AG10803 (cell line): Measurements from ENCODE around the gene DNAH3.
"Not testable (repeated sequence)": the region's sequence is repeated elsewhere in the genome, so short reads cannot be mapped to it uniquely, and the experiment has no call there.

ENCODE experiments used
- DNase-seq: peaks from one replicate; pipeline ENCODE4 v3.0.0; 2010; ENCODE audit warnings: low read depth
- H3K4me3 ChIP-seq: 2 replicates; pipeline ENCODE4 v1.5.1; 2011; ENCODE audit warnings: mild to moderate bottlenecking, low read length, control low read depth
- TF ChIP-seq, protein P1 (sequence below): conservative IDR thresholded peaks from 2 replicates; pipeline ENCODE4 v1.5.1; 2011; ENCODE audit warnings: mild to moderate bottlenecking, low read length, control low read depth, inconsistent platforms

Gene DNAH3

GRCh38 chr16:20956319-20956718 lies 194.3 kb downstream of the DNAH3 start:
- no peak overlapping the region for H3K4me3 ChIP-seq
- peak; percentile 33 for DNase-seq
- TF ChIP-seq, protein P1, sequence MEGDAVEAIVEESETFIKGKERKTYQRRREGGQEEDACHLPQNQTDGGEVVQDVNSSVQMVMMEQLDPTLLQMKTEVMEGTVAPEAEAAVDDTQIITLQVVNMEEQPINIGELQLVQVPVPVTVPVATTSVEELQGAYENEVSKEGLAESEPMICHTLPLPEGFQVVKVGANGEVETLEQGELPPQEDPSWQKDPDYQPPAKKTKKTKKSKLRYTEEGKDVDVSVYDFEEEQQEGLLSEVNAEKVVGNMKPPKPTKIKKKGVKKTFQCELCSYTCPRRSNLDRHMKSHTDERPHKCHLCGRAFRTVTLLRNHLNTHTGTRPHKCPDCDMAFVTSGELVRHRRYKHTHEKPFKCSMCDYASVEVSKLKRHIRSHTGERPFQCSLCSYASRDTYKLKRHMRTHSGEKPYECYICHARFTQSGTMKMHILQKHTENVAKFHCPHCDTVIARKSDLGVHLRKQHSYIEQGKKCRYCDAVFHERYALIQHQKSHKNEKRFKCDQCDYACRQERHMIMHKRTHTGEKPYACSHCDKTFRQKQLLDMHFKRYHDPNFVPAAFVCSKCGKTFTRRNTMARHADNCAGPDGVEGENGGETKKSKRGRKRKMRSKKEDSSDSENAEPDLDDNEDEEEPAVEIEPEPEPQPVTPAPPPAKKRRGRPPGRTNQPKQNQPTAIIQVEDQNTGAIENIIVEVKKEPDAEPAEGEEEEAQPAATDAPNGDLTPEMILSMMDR, result no peak

GRCh38 chr16:20954574-20954973 lies 196.1 kb downstream of the DNAH3 start:
- no peak for DNase-seq
- TF ChIP-seq, protein P1, result no peak
- no peak overlapping the region for H3K4me3 ChIP-seq

DNA sequence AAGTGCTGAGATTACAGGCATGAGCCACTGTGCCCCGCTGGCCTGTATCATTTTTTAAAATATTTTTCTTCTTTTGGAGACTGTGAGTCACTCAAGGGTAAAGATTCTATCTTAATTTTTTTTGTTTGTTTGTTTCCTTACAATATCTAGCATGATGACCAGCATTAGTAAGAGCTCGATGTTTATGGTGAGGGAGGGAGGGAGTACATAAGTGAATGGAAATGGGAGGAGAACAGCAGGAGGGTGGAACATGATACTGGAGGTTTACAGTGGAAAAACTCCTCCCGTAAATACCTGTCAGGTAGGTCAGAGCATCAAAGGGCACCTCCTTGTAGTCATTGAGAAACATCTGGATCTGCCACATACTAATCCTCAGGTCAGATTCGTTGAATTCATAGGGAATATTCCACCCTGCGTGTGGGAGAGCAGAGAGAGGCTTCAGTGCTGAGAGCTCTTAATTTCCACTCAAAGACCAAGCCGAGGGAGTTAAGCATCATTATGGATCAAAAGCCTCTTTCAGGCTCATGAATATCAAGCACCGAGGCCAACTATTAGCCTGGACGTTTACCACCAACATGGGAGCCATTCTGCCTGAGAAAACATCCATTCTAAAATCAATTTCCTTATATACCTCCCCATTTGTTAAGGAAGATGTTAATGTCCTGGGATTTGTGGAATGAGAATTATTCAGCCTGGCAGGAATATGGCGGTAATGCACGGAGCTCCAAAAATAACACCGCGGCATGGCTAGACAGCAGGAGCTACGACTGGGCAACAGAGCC lies 198.3 kb downstream of the DNAH3 start:
- H3K4me3 ChIP-seq, result no peak overlapping the region
- no peak for DNase-seq
- TF ChIP-seq, protein P1, result no peak

DNA sequence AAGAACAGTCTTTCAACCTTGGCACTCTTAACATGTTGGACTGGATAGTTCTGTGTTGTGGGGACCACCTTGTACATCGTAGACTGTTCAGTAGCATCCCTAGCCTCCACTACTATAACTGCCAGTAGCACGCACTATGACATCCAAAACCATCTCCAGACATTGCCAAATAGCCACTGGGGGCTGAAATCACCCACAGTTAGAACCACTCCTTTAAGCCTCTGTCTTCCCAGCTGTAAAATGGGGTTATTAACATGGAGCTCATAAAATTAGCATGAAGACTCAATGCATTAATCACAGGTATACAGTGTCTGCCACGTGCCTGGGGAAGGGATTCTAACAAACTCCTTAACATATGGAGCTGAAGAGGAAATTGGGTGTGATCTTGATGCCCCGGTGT lies 200.4 kb downstream of the DNAH3 start:
- H3K4me3 ChIP-seq, result no peak overlapping the region
- no peak for DNase-seq
- TF ChIP-seq, protein P1, result no peak

- TF ChIP-seq, protein P1, result no peak
- no peak for DNase-seq
- no peak overlapping the region for H3K4me3 ChIP-seq
Observed at GRCh38 chr16:20949660-20950059, 201.0 kb downstream of the DNAH3 start.

DNA sequence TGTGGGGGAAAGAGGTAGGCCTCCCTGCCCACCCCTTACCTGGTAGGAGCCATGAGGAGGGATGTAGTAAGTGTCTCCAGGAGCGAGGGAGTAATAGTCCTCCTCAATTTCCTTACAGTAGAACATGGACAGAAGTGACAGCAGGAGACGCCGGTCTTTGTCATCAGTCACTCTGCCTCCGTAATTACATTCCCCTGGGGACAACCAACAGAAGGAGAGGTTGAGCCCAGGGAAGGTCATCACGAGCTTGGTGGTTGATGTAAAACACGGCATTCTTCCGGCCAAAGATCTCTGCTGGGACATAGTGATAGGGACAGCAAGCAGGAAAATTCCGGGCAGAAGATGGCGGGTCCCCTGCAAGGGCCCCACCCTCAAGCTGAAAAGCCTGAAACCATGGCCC lies 202.2 kb downstream of the DNAH3 start:
- no peak overlapping the region for H3K4me3 ChIP-seq
- DNase-seq, result no peak
- TF ChIP-seq, protein P1, result no peak

GRCh38 chr16:20946015-20946629 lies 204.5 kb downstream of the DNAH3 start:
- TF ChIP-seq, protein P1, result no peak
- no peak overlapping the region for H3K4me3 ChIP-seq
- no peak for DNase-seq

GRCh38 chr16:20945575-20945875 lies 205.1 kb downstream of the DNAH3 start:
- not testable (repeated sequence) for H3K4me3 ChIP-seq, DNase-seq
